Stimulated activated CD4-positive, alpha-beta T cell treated with anti-CD3 and anti-CD28 coated beads, Interleukin-2, amount 100 ng/mL, for 4 hours (primary cell): ENCODE results near the gene SPNS2.
A peak's percentile ranks its signal among the peaks of the same experiment; 100 is the strongest.

Source experiments
- DNase-seq: peaks from one replicate; pipeline ENCODE4 v3.0.0-alpha.2; 2020; ENCODE audit warnings: low read depth

SPNS2 gene

DNA sequence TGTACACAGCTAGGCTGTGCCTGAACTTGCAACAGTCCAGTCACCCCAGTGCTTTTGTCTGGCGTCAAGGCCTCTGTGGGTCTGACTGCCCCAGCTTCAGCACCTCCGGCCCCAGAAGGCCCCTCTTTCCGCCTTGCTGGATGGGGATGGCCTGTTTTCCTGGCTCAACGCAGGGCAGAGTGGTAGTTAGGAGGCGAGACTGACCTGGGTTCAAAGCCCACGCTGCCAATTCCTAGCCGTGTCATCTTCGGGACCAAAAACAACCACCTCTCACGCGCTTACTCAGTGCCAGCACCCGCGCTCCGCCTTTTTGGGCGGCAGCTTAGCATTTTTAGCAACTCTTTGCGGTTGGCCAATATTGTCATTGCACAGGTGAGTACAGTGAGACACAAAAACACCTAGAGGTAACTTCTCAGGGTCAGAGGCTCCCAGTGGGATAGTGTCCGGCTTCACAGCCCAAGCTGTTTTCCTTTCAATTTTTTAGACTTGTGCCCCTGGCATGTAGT, 51.9 kb downstream of the SPNS2 start:
- no peak for DNase-seq

DNA sequence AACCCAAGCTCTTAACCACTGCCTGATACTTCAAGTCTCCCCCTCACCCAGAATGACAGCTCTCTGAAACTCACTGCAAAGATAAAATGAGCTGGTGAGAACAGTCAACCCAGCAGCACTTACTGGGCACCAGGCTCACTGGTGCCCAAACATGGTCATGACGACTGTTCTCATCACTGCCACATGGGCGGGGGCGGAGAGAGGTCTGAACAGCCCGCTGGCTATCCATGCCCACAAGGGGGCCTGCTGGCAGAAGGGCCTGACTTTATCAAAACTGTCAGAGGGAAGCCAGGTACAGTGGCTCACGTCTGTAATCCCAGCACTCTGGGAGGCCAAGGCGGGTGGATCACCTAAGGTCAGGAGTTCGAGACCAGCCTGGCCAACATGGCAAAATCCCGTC, 52.5 kb downstream of the SPNS2 start:
- no peak for DNase-seq

DNA sequence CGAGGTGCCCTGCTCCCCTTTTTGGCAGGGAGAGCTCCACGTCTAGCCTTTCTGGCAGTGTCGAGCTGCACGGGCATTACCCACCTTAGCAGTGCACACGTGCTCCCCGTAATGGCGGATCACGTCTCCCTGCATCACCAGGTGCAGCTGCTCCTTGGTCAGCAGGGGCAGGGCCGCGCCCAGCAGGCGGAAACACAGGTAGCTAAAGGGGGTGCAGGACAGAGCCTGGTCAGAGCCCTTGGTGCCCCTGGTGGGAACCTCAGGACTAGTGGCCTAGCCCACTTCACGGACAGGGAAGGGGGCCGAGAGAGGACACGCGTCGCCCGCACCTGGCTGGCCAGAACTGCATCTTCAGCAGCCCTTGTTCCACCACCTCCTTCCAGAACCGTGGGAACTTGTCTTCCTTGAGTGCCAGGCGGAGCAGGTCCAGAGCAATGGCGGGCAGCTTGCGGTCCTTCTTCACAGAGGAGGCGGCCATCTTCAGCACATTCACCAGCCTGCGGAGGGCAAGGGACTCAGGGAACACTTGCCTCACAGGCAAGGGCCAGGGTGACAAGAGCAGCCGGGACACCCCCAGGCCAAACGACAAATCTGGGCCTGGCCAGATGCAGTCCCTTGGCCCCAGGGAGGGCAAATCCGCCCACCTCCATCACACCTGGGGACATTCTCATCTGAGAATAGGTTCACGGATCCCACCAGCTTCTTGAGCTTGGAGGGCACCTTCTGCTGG, 53.3 kb downstream of the SPNS2 start:
- DNase-seq, result no peak

DNA sequence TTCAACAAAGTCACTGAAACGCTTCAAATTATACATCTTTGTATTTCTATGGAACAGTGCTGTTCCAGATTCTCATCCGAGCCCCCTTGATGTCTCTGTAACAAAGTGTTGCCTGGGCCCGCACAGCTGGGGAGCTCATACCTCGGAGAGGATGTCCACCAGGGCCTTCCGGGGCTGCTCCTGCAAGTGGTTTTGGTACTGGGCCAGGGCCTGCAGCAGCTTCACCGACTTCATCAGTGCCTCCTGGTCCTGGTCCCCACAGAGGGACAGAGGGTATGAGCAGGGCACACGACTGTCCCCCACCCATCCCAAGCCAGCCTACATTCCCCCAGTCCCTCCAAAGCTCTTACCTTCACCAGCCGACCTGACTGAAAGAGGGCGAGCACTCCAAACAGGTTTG, 55.0 kb downstream of the SPNS2 start:
- no peak for DNase-seq

DNA sequence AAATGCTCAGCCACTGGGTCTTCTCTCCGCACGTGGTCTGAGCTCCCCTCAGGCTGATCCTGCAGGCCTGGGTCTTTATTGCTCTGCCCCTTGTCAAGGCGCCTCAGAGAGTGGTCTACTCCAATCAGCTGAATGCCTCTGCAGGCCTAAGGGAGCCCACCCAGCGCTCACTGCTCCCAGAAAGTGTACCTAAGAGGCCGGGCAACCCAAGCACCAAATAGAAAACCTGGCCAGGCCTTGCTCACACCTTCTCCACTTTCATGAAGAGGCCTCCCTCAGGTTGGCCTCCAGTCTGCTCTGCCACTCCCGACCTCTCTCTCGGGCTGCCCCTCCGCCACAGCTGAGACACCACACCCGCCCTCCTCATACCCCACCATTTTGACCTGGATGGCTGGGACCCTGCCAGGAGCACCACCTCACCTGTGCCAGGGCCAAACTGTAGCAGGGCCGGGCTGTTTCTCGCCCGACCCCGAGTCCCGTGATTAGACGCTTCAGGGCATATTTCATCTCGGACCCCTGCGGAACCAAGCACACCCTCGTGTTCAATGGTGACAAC, 55.8 kb downstream of the SPNS2 start:
- DNase-seq, result no peak

DNA sequence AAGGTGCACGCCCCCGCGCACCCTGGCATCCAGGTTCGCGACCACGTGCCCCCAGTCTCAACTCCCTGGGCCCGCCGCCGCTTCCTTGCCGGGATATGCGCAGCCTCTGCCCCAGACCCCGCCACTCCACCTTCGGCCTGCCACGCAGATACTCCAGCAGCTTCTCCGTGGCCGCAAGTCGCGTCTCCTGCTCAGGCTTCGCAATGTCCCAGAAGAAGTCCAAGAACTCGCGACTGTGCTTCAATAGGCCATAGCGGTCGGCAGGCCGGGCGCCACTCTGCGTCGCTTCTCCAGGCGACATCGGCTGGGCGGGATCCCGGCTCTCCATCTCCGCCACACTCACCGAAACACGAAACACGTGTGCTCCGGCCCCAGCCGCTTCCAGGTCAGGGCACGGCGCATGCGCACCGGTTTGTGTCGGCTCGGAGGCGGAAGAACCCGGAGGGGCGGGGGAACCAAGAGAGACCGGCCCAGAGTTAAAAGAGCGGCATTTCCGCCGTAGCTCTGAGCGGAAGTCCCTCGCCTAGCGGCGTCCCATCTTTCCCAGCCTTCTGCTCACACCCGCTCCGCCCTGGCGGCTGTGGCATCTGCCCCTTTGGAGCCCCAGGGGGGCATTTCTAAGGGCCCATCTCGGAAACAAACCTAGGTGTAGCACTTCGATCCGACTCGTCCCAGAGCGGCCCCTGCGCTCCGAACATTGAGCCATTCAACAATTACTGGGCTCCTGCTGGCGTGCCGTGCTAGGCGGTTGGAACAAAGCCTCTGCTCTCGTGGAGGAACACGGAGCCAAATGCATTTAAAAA, 56.5 kb downstream of the SPNS2 start, which contains the start of gene MYBBP1A:
MYBBP1A (minus strand) TSS at position 388 of the 803 bp plus-strand sequence; CDS start at position 328, 60 bp downstream.
- peak; percentile 96 for DNase-seq

DNA sequence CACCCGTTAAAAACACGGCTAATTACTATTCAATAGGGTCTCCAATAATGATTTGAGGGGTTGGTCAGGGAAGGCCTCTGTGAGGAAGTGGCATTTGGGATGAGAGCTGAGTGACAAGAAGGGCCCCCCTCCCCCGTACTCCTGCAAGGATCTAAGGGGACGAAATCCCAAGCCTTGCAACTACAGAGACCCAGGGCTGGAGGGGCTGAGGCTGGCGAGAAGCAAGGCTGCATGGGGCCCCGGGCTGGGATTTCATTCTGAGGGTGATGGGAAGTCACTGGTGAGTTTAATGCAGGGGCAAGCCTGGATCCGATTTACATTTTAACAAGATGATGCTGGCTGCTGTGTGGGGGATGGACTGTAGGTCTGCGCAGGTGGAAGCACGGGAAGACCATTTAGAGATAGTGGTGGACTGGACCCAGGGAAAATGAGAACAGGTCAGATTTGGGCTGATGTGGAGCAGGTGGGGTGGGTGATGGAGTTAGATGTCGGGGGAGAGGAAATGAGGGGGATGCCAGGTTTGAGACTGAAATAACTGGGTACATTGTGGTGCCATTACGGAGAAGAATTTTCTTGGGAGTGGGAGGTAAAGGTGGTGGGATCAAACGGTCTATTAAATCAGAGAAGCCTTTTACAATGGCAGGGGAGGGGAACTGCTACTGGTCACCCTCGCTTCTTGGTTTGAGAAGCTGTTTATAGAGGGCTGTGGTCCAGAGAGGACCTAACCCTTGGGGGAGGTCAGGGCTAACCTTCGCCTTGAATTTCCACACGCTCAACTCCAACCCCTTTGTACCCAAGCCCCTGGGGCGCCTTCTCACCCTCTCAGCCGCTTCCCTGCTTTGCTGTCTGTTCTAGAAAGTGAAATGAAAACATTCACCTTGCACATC, 57.4 kb downstream of the SPNS2 start:
- no peak for DNase-seq

DNA sequence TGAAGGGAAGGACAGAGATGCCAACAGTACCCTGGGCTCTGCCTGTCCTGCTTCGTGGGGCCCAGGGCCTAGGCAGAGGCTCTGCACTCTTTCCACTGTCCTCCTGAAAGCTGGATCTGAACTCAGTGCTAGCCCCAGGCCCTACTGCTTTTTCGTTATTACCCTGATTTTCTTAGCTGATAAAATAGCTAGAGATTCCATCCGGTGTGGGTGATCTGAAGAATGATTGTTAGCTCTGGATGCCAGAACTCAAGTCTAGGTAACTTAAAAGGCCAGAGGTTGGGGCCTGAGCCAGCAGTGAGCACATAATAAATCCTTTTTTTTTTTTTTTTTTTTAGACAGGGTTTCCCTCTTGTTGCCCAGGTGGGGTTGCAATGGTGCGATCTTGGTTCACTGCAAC, 58.3 kb downstream of the SPNS2 start:
- no peak for DNase-seq

DNA sequence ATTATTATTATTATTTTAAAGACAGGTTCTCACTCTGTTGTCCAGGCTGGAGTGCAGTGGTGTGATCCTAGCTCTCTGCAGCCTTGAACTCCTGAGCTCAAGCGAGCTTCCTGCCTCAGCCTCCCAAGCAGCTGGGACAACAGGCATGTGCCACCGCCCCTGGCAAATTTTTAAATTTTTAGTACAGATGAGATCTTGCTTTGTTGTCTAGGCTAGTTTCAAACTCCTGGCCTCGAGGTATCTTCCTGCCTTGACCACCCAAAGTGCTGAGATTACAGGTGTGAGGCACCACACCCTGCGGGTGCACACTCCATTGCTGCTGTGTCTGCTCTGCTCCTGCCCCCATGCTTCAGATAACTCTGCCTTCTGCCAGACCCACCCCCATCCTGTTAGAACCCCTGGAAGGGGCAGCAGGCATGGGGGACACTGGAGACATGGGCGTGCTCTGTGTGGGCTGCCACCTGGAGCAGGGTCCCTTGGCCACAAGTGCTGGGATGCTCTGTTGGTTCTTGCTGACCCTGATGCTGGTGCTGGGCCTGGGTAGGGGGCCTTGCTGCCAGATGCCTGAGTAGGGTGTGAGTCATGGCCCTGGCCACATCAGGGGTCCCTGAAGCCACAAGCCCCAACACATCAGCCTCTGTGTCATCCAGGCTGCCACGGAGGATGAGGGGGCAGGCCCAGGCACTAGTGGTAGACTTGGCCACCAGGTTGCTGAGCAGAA, 59.1 kb downstream of the SPNS2 start:
- no peak for DNase-seq

DNA sequence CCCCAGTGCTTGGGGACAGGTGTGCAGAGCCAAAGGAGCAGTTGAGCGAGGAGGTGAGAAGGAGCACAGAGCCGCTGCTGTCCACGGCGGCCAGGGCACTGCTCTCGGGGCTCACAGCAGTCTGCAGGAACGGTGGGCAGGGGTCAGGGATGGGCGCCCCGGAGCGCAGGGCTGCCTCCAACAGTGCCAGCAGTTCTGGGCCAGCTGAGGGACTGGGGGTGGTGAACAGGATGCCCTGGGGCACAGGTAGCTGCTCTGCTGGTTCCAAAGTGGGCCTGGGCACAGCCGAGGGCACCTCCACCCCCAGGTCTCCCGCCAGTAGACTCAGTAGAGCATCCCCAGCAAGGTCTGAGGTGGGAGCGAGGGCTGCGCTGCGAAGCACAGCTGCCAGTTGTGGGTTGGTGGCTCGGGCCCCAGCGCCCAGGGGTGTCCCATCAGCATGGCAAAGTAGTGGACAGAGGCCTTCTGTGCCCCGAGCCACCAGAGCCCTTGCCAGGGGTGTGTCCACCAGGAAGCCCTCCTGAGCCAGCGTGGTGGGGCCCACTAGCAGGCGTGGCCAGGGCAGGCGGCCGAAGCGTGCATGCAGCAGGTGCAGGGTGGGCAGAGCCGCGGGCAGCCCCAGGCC, 59.8 kb downstream of the SPNS2 start:
- no peak for DNase-seq

DNA sequence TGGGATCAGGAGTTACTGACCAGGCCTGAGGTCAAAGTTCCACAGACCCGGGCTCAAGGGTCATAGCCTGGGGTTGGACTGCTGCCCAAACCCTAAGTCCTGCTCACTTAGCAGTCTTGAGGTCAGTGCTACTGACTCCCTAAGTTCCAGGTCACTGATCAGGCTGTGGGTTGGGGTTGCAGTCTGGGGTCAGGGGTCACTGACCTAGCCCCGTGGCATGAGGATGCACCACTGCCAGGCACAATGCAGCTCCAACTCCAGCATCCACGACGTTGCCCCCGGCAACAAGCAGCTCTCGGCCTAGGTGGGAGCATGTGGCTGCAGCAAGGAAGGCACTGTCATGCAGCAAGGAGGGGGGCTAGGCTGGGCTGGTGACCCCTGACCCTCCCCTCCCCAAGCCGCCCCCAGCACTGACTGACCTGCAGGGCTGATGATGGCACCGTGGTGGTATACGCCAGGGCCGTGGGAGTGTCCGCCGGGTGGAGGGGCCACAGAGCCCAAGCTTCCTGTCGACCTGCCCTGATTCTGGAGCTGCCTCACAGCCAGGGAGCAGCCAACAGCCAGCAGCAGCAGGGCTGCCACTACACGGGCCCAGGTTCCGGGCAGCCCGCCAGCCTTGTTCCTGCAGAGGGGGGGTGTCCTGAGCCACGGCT, 60.6 kb downstream of the SPNS2 start:
- no peak for DNase-seq

DNA sequence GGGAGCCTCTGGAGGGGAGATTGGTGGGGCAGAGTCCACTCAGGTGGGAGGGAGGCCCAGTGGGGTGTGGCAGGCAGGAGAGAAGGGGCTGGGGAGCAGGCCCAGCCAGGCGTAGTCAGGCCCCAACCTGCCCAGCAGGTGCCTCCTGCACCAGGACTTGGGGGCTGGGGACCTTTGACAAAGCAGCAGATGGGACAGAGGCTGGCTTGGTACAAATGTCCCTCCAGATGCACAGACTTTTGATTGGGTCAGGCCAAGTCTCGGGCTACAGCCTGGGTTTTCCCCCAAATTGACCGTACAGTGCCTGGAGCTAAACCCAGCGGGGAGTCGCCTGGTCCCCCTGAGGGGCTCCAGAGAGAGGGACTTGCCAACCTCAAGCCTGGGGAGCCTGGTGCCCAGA, 61.3 kb downstream of the SPNS2 start:
- DNase-seq, result no peak

DNA sequence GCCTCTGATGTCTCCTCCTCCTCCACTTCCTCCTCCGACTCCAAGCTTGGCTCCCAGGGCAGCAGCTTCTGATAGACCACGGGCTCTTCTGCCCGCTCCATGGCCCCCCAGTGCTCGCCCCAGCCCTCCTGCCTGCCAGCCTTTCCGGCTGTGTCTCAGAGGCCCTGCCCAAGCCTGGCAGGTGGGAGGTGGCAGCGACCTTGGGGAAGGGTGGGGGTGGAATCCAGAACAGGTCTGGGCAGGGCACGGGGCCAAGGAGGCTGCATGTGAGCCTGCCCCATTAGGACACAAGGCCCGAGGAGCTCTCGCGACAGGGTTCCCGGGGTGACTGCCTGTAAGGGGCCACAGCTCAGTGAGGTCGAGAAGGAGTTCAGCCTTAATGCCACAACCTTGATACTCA, 61.7 kb downstream of the SPNS2 start, which contains the start of gene GGT6:
GGT6 (minus strand) TSS at position 157 of the 400 bp plus-strand sequence; CDS start at position 101, 56 bp downstream.
- DNase-seq, result no peak

DNA sequence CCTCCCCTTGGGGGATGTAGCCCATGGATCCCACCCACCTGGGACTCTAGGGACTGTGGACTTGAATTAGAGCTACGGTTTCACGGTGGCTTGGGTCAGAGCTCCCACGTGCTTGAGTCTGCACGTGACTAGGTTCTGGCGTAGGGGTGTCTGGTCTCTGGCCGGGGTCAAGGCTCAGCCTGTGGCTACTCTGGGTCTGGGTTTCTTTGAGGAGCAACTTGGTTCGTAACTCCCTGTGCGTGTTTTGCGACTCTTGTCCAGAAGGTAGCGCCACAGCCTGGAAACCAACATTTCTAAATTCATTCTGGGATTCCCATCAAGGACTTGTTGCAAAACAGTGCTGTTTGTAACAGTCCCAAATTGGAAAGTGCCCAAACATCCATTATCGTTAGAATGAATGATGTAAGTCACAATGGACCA, 62.2 kb downstream of the SPNS2 start:
- no peak for DNase-seq

DNA sequence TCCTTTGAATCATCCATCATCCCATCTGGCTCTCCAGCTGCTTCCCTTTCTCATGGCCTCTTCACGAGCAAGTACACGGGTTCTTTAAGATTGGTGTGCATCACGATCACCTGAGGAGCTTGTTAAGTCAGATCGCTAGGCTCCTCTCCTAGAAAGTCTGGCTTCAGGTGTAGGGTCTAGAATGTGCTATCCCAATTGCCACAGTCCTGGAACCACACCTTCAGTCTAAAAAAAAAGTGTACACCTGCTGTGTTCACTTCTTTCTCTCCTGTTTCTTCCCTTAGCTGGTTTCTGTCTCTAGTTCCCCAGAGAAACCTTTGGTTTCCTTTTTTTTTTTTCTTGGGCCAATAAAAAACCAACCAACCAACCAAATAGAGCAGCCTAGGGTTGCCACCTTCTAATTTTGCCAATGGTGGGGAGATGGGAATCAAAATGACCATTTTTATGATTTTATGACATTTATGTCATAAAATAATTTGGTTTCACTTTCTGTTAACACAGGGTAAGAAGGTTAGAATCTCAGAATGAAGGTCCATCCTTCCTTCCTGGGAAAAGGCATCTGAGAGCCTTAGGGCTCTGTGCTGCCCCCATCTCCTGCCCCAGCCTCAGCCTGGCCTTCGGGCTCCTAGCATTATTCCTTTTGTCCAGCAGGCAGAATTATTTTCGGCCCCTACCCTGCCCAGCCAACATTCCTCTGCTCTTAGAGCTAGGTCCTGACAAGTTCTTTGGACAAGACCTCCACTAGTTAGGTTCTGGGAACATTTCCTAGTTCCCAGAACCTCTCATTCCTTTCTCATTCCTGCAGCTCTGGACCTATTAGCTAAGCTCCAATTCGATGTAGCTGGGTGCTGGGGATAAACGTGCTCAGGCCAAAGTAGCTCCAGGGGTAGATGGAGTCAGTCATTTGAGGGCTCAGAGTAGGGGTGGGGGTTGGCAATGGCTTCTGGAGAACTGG, 63.6 kb downstream of the SPNS2 start:
- no peak for DNase-seq

DNA sequence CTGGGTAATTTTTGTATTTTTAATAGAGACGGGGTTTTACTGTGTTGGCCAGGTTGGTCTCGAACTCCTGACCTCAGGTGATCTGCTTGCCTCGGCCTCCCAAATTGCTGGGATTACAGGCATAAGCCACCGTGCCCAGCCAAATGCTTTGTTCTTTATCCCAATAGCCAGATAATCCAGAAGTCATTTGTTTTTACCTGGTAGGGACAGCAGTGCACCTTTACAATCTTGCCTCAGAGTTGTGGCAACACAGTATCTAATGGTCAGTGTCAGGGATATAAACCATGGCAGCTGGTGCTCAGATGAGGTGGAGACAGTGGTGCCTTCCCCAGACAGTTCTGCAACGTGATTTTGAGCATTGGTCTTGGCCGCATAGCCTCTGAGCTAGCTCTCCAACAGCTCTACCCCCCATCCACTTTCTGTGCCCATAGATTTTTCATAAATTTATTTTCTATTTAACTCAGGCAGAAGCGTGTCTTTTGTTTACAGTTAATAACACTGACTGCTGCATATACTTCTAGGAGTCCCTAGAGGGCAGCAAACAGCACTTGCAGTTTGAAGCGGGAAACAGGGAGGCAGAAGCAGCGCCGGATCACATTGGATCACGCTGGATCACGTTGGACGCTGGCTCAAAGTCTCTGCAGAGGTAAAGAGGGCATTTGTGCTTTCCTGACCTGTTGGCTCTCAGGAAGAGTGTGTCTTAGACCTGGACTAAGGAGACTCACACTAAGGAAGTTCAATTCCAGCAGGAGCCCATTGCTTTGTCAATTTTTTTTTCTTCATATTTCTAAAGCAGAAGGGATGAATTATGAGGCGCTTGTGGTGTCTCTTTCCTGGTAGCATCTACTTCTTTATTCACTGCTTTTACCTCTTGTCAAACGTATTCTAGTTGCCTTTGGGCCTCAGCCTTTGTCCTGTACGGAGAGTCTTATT, 66.8 kb downstream of the SPNS2 start:
- no peak for DNase-seq

DNA sequence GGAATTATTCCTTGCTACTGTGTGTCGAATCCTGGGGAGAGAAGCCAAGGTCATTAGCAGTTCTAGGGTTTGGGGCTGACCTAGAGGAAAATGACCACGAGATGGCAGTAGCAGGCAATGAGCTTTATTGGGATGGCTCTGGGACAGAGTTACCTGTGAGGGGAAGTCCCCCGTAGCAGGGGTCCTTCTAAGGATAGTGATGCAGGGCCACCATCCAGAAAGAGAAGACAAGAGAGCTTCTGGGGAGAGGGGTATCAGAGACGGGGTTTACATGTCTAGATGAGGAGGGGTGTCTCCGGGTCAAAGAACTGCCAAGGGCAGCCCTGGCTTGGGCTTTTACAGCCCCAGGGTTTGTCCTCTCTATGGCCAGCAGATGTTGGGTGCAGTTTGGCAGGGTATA, 68.1 kb downstream of the SPNS2 start:
- DNase-seq, result no peak

DNA sequence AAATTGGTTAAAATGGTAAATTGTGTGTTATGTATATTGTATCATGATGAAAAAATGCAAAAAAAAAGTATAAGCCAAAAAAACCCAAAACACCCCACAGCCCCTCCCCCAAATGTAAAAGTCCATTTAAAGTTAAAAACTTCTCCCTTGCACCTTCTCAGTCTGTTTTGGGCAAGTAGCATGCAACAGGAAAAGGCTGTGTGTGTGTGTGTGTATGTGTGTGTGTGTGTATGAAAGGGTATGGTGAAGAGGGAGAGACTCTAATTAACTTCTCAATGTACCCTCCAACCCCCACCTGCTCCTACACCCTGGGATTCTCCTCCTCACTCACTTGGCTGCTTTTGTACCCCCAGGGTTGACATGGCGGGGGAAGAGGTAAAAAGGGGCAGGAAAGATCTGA, 70.9 kb downstream of the SPNS2 start:
- DNase-seq, result no peak
